ENCODE results near the gene KLHL22.

- TF ChIP-seq CTCF (conservative IDR thresholded peaks at IDR 0.05; ENCODE audit: low read depth, low read length) (no peak), RAD21 (IDR thresholded peaks at IDR 0.05; ENCODE audit: low read length) (no peak), POLR2A (IDR thresholded peaks at IDR 0.05; ENCODE audit: low read depth, low read length) (no peak), RCOR1 (IDR thresholded peaks at IDR 0.05; ENCODE audit: insufficient replicate concordance, low read length) (no peak), RFX5 (IDR thresholded peaks at IDR 0.05; ENCODE audit: low read depth, low read length) (no peak), MXI1 (IDR thresholded peaks at IDR 0.05; ENCODE audit: borderline replicate concordance, low read depth, low read length) (peak; percentile 12; the same call in 1 of the 2 replicates)
Measured at GRCh38 chr22:20436768-20437612, 58.6 kb downstream of the KLHL22 start.

All from IMR-90 (cell line).